ENCODE measurements around the gene NCAM1.

NCAM1 gene

GRCh38 chr11:113241636-113242054 lies 280.4 kb downstream of the NCAM1 start:
- Histone ChIP-seq H3K9ac (no peak overlapping the region), H3K4me3 (no peak overlapping the region), H3K27ac (no peak overlapping the region), H3K27me3 (no peaks in the 10 kb centered on the region), H3K36me3 (no peaks in the 10 kb centered on the region), H3K9me3 (no peaks in the 10 kb centered on the region), H4K20me1 (no peaks in the 10 kb centered on the region), H3K4me2 (no peak overlapping the region), H3K4me1 (peaks cover 12% of the 10 kb centered on the region)
- TF ChIP-seq Cebpa-rat (IDR thresholded peaks at IDR 0.05), result no peak

DNA sequence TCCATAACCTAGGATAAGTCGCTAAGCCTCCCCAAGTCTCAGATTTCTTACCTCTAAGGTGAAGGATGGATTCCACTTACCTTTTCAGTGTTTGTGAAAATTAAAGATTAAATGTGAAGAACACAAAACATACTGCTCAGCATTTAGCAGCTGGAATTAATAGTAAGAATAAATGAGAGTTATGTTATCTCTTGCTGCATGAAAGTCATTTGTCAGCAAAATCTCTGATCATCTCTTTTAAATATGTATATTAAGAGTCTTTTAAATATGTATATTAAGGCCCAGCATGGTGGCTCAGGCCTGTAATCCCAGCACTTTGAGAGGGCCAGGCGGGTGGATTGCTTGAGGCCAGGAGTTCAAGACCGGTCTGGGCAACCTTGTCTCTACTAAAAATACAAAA lies 280.8 kb downstream of the NCAM1 start:
- Histone ChIP-seq H3K27me3 (no peaks in the 10 kb centered on the region), H4K20me1 (no peaks in the 10 kb centered on the region), H3K27ac (no peak overlapping the region), H3K36me3 (no peaks in the 10 kb centered on the region), H3K9ac (no peak overlapping the region), H3K4me2 (no peak overlapping the region), H3K4me3 (no peak overlapping the region), H3K9me3 (no peaks in the 10 kb centered on the region), H3K4me1 (peaks cover 12% of the 10 kb centered on the region)
- no peak for TF ChIP-seq Cebpa-rat (IDR thresholded peaks at IDR 0.05)

DNA sequence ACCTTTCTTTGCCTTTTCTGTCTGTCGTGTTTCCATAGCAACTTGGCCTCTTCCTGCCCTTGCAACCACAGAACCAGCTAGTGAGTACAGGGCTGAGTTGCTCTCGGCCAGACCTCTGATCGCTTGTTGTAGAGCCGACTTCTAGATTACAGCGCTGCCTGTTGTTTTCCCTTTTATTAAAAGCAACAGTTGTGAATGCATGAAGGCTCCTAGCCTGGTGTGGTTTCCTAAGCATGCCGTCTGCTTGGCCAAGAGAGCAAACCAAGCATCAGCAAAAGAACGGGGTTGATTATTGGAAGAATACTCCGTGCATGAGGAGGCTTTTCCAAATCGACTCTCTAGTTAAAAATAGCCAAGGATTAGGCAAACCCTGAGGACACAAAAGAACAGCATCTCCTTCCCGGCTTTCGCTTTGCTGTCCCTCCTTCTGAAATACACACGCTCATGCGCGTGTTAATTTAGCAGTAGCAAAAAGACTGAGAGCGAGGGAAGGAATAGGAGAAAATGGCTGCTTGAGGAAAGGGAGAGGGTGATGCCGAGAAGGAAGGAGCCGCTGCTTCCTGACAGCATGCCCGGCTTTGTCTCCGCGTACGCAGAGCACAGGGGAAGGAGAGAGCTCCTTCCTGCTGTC lies 281.7 kb downstream of the NCAM1 start:
- H4K20me1 ChIP-seq, result no peaks in the 10 kb centered on the region
- H3K27ac ChIP-seq, result no peak overlapping the region
- no peak for TF ChIP-seq Cebpa-rat (IDR thresholded peaks at IDR 0.05)
- H3K27me3 ChIP-seq, result no peaks in the 10 kb centered on the region
- no peaks in the 10 kb centered on the region for H3K9me3 ChIP-seq
- H3K4me1 ChIP-seq, result peaks cover 12% of the 10 kb centered on the region
- H3K4me3 ChIP-seq, result no peak overlapping the region
- peak overlapping the region; percentile 68 for H3K4me2 ChIP-seq
- H3K36me3 ChIP-seq, result no peaks in the 10 kb centered on the region
- H3K9ac ChIP-seq, result no peak overlapping the region

DNA sequence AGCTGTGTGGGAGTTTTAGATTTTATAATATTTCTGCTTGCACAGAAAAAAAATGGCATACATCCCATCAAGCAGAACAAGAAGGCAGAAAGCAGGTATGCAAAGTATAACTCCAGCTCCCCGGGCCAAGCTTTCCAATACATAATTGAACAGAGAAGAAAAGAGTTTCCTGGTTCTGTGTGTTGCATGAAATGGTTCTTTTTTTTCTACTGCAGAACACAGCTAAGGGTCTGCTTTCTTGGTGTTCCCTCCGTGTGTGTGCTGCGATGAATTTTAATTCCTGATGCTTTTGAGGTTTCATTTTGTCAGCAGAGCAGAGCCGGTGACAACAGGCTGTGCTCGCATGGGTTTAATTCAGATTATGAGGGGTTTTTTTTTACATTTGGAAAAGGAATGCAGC lies 282.5 kb downstream of the NCAM1 start:
- Histone ChIP-seq H3K27me3 (no peaks in the 10 kb centered on the region), H3K9ac (no peak overlapping the region), H3K9me3 (no peaks in the 10 kb centered on the region), H4K20me1 (no peaks in the 10 kb centered on the region), H3K36me3 (no peaks in the 10 kb centered on the region), H3K4me3 (no peak overlapping the region), H3K4me2 (no peak overlapping the region), H3K27ac (no peak overlapping the region), H3K4me1 (peaks cover 12% of the 10 kb centered on the region)
- TF ChIP-seq Cebpa-rat (IDR thresholded peaks at IDR 0.05), result no peak

DNA sequence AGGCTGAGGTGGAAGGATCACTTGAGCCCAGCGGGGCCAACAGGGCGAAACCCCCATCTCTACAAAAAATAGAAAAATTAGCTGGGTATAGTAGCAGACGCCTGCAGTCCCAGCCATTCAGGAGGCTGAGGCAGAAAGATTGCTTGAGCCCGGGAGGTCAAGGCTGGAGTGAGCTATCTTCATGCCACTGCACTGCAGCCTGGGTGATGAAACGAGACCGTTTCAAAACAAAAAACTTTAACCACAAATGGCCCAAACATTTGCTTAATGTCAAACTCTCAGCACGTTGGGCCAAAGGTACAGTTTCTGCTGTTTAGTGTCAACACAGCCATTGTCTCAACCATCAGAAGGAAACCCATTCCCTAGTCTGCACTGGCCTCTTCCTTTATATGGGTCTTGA lies 284.0 kb downstream of the NCAM1 start:
- TF ChIP-seq Cebpa-rat (IDR thresholded peaks at IDR 0.05), result no peak
- Histone ChIP-seq H3K9me3 (no peaks in the 10 kb centered on the region), H4K20me1 (no peaks in the 10 kb centered on the region), H3K27ac (no peak overlapping the region), H3K4me1 (peaks cover 24% of the 10 kb centered on the region), H3K4me2 (no peak overlapping the region), H3K9ac (no peak overlapping the region), H3K27me3 (no peaks in the 10 kb centered on the region), H3K4me3 (no peak overlapping the region), H3K36me3 (no peaks in the 10 kb centered on the region)

DNA sequence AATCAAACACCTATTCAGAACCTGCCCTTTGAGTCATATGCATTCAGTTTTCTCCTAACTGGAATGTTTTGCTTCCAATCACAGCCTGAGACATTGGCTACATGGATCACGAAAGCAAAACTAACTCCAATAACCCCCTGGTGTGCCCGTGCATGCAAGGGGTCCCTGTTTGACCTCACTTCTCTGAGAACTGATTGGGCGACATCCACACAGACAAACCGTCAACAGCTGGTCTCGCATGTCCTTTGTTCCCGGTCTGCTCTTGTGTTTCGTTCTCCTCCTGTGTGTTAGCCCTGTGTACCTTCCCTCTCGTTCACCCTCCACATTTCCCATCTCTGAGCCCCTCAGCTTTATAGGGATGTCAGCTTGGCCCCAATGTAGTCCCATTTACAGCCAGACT lies 286.0 kb downstream of the NCAM1 start:
- Histone ChIP-seq H3K9ac (no peak overlapping the region), H3K4me3 (no peak overlapping the region), H3K4me2 (no peak overlapping the region), H3K27ac (no peak overlapping the region), H3K4me1 (peaks cover 26% of the 10 kb centered on the region), H3K9me3 (no peaks in the 10 kb centered on the region), H4K20me1 (no peaks in the 10 kb centered on the region), H3K27me3 (no peaks in the 10 kb centered on the region), H3K36me3 (no peaks in the 10 kb centered on the region)
- no peak for TF ChIP-seq Cebpa-rat (IDR thresholded peaks at IDR 0.05)

GRCh38 chr11:113247966-113248365 lies 286.7 kb downstream of the NCAM1 start:
- H4K20me1 ChIP-seq, result no peaks in the 10 kb centered on the region
- H3K4me2 ChIP-seq, result no peak overlapping the region
- no peaks in the 10 kb centered on the region for H3K27me3 ChIP-seq
- peaks cover 26% of the 10 kb centered on the region for H3K4me1 ChIP-seq
- TF ChIP-seq Cebpa-rat (IDR thresholded peaks at IDR 0.05), result no peak
- H3K36me3 ChIP-seq, result no peaks in the 10 kb centered on the region
- H3K9me3 ChIP-seq, result no peaks in the 10 kb centered on the region
- no peak overlapping the region for H3K27ac ChIP-seq
- no peak overlapping the region for H3K9ac ChIP-seq
- H3K4me3 ChIP-seq, result no peak overlapping the region

DNA sequence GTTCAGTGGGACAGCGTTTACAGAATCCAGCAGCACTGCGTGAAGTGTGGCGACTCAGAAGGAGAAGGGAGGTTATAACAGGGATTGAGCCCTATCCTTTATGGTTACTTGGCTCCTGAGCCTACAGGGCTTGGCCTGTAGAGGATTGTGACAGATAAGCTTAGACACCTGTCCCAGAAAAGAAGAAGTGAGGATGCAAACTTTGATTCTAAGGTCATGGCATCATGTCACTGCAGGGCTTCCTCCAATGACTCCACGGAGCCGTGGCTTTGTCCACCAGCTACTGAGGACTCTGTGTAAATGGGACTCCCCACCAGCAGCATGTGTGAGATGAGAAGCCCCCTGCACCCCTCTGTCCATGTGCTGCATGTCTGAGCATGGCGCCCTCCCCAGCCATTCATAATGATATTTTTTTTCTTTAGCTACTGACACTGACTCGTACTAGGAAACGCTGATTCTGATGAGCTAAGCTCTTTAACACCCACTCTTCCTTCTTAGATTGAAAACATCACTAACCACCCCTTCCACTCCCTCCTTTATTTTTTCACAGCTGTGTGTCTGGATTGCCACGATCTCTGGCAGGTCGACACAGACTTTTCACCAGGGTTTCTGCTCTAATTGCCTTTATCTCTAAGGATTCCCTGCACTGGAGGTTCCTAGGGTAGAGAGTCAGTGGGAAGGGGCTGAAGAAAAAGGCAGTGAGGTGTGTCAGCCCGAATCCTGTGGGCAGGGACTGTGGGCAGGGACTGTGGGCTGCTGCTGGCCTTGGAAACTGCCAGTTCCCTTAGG lies 287.7 kb downstream of the NCAM1 start:
- Histone ChIP-seq H3K4me2 (peak overlapping the region; percentile 61), H3K9me3 (no peaks in the 10 kb centered on the region), H3K36me3 (no peaks in the 10 kb centered on the region), H4K20me1 (no peaks in the 10 kb centered on the region), H3K9ac (no peak overlapping the region), H3K4me1 (peaks cover 31% of the 10 kb centered on the region), H3K27me3 (no peaks in the 10 kb centered on the region), H3K27ac (no peak overlapping the region), H3K4me3 (no peak overlapping the region)
- no peak for TF ChIP-seq Cebpa-rat (IDR thresholded peaks at IDR 0.05)

DNA sequence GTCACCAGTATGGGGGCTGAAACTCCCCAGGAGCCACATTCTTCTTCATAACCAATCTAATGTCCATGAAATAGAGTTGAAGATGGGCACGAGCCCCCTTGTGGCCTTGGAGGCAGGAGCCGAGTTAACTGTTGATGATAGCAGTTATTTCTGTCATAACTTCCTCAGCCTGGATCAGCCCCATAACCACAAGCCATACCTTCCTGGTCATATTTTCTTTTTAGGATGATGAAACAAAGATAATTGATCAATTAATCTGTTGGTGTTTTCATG lies 288.2 kb downstream of the NCAM1 start:
- peak overlapping the region; percentile 61 for H3K4me2 ChIP-seq
- H3K4me3 ChIP-seq, result no peak overlapping the region
- no peak for TF ChIP-seq Cebpa-rat (IDR thresholded peaks at IDR 0.05)
- no peaks in the 10 kb centered on the region for H3K27me3 ChIP-seq
- H4K20me1 ChIP-seq, result no peaks in the 10 kb centered on the region
- H3K36me3 ChIP-seq, result no peaks in the 10 kb centered on the region
- no peak overlapping the region for H3K9ac ChIP-seq
- peaks cover 36% of the 10 kb centered on the region for H3K4me1 ChIP-seq
- H3K27ac ChIP-seq, result no peak overlapping the region
- H3K9me3 ChIP-seq, result no peaks in the 10 kb centered on the region

DNA sequence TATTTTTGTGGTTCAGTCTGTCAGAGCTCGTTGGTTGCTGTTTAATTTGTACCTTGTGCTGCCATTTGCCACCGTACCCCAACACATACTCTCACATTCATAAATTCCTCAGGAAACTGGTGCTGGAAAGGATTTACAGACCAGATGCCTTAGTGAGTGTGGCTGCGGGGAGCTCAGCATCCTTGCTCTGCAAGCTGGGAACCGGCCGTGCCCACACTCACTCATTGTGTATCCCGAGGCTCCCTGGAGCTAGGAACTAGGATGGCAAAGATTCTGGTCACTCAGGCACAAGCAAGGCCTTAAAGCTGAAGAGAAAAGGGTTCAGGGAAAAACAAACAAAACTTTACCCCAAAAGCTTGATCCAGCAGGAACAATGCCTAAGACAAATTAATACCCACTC lies 288.6 kb downstream of the NCAM1 start:
- H3K4me1 ChIP-seq, result peaks cover 40% of the 10 kb centered on the region
- H3K4me3 ChIP-seq, result no peak overlapping the region

More for the DNA sequence above, 288.6 kb downstream of the NCAM1 start:
- Histone ChIP-seq H3K27ac (no peak overlapping the region), H4K20me1 (no peaks in the 10 kb centered on the region), H3K4me2 (peak overlapping the region; percentile 61), H3K9me3 (no peaks in the 10 kb centered on the region), H3K36me3 (no peaks in the 10 kb centered on the region), H3K27me3 (no peaks in the 10 kb centered on the region), H3K9ac (no peak overlapping the region)
- no peak for TF ChIP-seq Cebpa-rat (IDR thresholded peaks at IDR 0.05)
